GM21576 (cell line): ENCODE measurements around the gene COL13A1.

Source experiments
- ATAC-seq: cut with Tn5 transposase; IDR thresholded peaks from one replicate; pipeline ENCODE4 v1.9.1; 2021; ENCODE audit warnings: mild to moderate bottlenecking, moderate library complexity; ENCODE audit not compliant: unreplicated experiment

The COL13A1 gene

DNA sequence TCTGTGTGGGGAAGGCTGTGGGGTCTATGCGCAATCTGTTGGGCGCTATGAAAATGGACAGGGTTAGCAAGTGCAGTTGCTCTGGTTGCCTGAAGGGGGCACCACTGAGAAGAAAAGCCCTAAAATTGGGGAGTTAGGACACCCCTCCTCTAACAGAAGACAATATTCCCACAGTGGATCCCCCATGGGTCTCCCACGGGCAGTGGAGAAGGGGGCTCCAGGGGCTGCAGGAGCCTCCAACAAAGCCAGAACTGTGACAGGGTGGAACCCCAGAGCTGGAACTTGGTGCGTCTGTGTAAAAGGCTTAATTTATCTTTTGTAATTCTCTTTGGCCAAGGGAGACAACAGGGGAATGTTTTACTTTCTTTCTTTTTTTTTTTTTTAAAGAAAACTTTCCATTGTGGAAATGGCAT is 12.5 kb upstream of the COL13A1 start:
- ATAC-seq, result no peak

DNA sequence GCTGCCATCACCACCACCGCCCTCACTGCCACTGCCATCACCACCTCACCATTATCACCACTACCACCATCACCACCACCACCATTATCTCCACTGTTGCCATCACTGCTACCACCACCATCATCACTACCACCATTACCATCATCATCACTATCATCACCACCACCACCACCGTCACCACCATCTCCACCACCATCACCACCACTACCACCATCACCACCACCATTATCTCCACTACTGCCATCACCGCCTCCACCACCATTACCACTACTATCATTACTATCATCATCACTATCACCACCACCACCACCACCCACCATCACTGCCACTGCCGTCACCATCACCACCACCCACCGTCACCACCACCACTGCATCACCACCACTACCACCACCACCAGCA is 9.9 kb upstream of the COL13A1 start:
- ATAC-seq, result no peak

DNA sequence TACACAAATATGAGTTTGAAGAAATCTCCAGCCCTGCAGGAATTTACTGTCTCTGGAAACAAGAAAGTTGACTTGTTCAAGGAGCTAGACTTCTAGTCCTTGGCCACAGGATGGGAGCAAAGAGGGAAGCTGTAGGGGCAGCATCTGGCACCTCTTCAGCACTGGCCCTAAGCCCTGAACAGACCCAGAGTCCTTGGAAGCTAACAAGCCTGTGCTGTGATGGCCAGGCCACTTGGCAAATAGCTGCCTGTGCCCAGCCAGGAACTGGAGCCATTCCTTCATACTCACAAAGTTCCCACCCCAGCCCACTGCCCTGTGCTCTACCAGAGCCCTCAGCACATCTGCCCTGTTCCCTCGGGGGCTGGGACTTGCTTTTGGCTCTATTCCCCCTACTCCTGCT is 9.4 kb upstream of the COL13A1 start:
- no peak for ATAC-seq

DNA sequence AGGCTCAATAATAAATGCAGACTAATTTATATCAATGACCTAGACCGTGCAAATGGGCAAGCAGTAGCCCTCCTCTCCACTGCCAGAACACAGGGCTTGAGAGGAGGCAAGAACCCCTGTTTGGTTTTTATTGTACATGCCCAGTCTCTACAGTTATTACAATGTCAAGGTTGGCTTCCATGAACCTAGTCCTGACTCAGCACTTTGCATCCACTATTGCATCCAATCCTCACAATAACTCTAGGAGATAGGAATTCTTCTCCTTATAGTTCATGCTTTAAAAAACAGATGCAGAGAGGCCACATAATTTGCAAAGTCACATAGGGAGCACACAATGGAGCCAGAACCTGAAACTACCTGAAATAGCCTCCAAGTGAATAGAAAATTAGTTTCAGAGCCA is 7.0 kb upstream of the COL13A1 start:
- ATAC-seq, result no peak

DNA sequence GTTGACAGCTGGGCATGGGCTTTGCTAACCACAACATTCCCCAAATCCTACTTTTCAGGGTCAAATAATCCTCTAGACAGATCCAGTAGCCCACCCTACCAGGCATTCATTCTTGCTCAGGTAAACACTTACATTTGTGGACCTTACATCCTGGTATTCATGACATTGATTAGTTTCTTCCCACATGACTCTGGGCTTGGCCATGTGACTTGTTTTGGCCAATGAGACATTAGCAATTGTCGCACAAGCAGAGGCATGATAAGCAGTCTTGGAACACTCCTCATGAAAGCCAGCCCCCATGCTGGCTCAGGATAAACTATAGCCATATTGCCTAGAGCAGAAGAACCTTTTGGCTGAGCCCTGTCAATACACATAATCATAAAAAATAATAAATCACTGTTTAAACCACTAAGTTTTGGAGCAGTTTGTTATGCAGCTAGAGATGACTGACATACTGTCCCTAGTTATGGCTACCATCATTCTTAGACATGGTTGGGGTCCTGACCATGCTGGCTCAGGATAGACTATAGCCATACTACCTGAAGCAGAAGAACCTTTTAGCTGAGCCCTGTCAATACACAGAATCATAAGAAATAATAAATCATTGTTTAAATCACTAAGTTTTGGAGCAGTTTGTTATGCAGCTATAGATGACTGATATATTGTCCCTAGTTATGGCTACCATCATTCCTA is 6.3 kb upstream of the COL13A1 start:
- ATAC-seq, result no peak

DNA sequence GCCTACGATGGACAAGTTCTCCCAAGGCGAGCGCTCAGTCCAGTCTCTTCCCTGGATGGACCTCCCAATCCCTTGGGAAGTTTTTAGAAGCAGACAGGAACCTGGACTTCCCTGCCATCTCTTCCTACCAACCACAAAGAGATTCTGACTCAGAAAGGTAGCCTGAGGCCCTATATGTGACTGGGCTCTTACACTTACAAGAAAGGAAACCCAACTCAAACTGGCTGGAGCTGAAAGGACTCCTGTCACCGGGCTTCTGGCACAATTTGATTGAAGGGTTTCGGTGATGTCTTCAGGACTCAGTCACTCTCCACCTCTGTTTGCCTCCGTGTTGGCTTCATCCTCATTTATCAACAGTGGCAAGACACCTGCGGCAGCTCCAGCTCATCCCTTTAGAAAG is 3.7 kb upstream of the COL13A1 start:
- no peak for ATAC-seq

DNA sequence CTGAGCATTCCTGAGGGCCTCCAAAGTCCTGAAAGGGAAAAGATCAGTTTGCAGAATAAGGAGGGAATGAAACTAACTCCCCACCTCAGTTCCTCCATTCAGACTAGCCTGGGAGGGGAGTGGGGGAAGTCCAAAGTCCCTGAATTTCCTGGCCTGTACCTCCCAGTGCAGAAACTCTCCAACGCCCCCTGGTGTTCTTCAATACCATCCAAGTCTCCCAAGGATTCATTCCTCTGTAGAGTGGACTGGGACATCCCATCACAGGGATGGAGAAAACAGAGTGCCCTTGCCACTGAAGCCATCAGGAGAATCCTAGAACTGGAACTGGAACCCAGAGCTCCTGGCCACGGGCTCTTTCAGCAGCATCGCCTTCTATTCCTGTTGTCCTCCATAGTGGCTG is 1.6 kb upstream of the COL13A1 start:
- ATAC-seq, result no peak

DNA sequence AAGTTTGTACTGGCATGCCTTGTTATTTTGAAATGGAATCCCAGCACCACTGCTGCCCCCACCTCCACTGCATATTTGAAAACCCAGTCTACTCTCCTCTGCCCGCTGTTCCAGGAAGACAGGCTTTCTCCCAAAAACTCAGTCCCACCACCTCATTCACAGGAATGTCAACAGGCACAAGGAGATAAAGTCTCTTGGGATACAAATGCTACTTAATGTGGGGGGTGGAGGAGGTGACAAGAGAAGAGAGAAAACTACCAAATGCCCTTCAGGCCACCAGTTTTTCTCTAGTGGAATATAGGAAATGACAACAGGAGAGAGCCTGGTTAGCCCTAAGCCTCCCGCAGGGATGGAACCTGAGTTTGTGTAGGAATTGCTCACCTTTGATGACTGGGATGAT is 1.0 kb upstream of the COL13A1 start:
- no peak for ATAC-seq

DNA sequence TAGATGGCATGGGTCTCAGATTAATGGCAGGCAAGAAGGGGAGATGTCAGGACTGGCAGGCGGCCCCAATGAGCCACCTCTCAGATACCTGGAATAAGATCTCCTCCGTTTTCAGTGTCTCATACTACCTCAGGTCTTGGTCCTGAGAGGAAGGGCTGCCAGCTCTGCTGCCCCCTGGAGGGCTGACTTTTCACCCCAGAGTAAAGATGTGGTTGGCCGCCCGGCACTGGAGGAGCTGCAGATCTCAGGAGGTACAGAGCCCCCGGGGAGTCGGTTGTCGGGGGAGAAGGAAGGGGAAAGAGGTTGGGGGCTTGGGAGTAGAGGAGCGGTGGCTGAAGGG is 642 bp upstream of the COL13A1 start:
- ATAC-seq, result no peak

DNA sequence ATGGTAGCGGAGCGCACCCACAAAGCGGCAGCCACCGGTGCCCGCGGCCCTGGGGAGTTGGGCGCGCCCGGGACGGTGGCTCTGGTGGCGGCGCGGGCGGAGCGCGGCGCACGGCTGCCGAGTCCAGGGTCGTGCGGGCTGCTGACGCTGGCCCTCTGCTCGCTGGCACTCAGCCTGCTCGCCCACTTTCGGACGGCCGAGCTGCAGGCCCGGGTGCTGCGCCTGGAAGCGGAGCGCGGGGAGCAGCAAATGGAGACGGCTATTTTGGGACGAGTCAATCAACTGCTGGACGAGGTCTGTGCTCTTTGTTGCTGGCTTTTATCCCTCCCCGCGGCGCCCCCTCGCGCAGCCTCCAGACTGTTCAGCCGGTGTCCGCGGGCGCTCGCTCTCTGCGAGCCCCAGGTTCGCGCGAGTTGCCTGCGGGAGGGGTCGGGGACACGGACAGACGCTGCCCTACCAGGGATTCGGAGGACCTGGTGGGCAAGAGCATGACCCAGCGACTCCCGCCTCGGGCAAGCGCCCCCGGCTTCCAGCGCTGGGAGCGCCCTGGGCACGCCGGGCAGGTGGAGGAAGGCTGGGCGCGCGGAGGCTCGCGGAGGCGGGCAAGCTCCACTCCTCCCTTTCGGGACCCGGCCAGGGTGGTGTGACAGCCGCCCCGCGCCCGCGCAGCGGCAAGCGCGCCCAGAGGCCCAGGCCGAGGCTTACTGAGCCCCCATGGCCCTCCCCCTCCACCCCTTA is 887 bp downstream of the COL13A1 start:
- no peak for ATAC-seq

DNA sequence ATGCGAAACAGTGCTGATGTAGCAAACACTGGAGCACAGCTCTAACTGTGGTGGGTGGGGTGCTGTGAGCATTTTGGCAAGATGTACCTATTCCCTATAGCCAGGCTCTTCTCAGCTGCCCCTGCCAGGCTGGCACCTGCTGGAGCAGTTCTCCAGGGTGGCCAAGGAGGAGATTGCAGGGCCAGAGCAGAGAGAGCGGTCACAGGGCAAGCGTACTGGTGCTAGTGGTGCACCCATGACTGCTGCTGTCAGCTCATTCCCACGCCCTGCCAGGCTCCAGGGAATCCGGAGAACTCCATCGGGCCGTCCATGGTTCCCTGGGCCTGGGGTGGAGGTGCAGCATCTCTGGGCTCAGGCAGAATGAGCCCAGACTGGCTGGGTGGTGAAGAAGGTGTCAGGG is 2.1 kb downstream of the COL13A1 start:
- no peak for ATAC-seq

DNA sequence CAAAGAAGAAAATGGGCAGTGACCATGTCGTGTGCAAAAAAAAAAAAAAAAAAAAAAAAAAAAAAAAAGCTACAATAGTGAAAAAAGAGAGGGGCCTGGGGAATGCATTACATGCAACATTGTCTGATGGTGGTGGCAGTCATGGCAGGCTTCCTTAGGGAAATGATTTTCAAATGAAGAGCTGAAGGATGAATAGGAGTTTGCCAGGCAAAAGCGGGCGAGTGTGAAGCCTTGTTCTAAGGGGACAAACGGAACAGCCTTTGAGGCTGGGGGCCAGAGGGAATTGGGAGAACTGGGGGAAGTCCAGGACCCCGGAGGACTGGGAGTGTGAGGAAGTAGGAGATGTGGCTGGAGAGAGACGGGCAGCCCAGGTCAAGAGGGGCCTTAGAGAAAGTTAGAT is 3.1 kb downstream of the COL13A1 start:
- ATAC-seq, result no peak

DNA sequence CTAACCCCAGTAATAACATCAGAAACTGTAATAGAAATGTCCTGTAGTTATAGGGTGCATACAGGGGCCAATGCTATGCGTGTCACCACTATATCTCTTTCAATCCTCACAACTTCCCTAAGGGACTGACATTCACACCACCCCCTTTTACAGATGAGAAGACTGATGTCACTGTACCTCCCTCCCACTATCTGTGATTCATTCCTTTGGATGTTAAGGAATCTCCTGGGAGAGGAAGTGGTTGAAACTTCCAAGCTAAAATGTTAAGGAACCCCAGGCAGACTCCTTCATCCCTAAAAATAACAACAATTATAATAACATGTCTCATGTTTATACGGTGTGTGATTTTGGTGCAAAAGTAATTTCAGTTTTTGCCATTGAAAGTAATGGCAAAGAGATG is 5.4 kb downstream of the COL13A1 start:
- no peak for ATAC-seq

DNA sequence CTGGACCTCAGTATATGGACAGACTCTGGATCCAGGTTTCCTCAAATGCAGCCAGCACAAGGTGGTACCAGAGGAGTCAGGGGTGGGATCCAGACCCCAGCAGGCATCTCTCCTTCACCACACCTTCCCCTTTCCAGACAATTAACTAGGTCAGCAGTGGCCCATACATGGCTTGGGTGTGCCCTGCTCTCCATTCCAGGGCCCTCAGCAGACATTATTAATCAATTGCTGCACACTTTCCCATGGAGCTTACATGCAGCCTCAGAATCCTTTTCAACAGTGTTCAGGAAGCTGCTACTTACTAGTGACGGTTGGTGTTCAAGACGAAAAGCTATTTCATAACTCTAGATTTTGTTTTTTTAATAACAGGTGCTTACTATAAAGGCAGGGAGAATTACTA is 6.0 kb downstream of the COL13A1 start:
- ATAC-seq, result no peak

DNA sequence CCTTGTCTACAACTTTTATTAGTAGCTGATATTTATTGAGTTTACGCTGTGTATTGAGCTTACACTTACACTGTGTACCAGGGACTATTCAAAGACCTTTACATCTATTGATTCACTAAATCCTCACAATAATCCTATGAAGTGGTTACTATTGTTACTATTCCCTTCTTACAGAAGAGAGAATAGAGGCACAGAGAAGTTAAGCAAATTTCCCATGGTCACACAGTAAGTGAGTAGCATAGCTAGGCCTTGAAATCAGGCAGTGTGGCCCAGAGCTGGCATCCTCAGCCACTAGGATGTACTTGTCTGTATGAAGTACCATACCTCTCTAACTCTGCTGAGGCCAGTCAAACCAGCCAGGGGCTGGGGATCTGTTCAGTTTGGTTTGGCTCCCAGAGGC is 7.6 kb downstream of the COL13A1 start:
- no peak for ATAC-seq

DNA sequence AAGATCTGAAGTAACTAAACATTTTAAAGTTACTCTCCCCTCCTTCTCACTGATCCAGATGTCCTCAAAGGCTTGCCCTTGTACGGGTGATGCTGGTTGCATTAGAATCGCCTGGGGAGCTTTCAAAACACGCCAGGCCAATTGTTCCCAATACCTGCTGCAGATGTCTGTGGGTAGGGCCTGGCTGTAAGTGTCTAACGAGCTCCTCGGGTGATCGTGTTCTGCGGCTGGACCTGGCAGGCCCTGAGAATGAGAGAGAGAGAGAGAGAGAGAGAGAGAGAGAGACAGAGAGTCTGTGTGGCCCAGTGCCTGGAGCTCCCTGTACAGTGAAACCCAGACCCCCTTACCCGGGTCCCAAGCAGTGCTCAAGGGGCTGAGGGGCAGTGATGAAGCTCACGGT is 8.4 kb downstream of the COL13A1 start:
- ATAC-seq, result no peak

DNA sequence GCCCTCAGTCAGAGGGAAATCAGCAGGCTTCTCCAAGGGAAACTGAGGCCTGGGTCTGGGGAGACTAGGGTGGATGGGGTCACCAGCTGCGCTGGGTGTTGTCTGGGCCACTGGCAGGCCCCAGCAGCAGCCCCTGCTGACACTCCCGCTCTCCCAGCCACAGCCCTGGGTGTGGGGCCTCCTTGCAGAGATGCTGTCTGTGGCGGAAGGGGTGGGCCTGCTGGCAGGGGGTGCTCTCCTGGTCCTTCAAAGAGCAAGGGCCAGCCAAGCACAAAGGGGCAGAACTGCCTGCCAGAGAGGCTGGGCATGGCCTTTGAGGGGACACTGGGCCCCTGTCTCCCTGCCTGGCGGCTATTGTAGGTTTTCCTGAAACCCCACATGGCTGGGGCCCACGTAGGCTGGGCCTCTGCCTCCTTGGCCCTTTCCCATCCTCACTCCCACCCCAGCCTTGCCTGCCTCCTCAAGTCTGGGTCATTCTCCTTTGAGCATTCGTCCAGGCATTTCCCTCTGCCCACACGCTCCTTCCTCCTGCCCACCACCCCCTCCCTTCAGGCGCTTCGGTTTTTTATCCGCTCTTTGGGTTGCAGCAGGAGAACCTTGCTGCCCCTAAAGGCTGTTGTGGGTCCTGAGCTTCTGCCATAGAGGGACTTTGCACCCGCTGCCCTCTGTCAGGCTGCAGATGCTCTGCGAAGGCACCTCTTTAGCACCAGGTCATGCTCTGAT is 9.1 kb downstream of the COL13A1 start:
- ATAC-seq, result no peak

DNA sequence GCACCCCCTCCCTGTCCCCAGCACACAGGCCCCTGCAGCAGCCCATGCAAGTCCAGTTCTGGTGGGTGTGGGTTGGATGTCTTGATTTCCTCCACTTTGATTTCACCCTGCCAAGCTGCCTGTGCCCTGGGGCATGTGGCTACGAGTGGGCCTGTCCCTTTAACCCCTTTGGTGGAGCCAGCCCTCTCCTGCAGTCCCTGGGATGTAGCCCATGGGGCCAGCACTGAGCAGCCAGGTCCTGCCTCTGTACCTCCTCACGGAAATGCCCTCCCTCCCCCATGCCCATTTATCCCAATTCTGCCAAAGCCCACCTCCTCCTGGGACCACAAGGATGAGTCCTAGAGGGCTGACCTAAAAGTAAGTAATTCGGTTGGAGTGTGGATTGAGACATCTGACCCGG is 11.9 kb downstream of the COL13A1 start:
- no peak for ATAC-seq

DNA sequence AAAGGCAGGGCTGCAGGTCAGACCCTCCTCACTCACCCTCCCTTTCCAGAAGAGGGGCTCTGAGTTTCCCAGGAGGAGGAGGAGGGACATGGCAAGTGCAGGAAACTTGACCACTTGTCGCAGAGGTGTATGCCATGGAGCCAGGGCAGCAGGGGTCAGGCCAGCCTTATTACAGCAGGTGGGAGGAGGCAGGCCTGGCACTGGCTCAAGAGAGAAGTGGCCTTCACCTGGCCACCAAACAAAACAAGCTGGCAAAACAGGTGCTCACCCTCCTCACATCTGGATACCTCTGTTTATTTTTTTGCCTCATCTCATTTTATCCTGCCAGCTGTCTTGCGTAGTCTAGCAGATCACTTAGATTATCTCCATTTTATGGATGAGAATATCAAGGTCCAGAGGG is 12.5 kb downstream of the COL13A1 start:
- ATAC-seq, result no peak

DNA sequence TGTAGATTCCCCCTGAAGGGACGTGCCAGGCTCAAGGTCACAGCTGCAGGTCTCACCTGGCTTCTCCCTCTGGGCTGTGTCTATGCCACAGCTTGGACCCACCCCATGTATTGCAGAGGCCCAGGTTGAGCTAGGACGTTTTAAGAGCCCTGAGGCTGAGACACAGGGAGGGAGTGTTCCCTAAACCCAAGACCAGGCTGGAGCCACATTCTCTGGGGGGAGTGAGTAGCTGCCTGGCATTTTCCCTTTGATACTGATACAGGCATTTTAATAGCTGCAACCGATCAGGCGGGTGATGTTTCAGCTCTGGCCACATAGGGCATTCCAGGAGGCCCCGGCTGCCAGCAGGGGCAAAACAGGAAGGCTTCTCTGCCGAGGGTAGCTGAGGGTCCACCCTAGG is 13.4 kb downstream of the COL13A1 start:
- no peak for ATAC-seq

DNA sequence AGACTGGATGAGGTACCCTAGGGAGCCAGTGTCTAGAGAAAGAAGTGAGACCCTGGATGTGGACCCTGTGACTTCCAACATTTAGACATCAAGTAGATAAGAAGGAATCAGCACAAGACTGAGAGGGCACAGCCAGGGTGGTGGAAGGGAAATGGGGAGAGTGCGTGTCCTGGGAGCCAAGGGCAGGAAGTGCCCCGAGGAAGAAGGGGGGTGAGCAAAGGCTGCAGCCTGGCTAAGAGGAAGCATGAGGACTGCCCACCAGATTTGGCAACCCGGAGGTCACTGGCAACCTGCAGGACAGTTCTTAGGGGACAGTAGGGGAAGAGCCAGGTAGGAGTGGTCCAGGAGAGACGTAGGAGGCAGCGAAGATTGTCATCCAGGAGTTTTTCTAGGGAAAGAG is 14.8 kb downstream of the COL13A1 start:
- ATAC-seq, result no peak

DNA sequence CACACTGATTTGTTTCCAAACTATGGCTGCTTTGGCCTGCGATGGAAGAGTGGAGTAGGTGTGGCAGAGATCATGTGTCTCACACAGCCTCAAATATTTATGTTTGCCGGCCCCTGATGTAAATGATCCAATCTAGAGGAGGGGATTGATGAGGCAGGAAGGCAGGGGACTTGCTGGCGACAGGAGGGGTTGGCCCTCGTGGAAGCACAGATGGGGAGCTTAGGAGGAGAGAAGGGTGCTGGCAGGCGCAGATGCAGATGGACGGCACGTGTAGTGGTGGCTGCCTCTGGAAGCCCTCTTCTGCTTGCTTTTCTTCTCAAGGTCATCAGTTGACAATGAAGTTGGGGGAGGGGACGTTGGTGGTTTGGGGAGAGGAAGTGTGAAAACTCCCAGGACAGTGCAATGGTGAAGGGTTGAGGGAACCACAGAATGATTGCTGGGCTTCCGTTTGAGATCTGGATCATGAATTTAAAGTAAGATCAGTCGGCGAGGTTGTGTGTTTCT is 15.4 kb downstream of the COL13A1 start:
- no peak for ATAC-seq
